Hippocampal formation (tissue), 2 donors: ENCODE results near the gene CGN.
"Not testable (repeated sequence)": the region's sequence is repeated elsewhere in the genome, so short reads cannot be mapped to it uniquely, and the experiment has no call there.

Source experiments
- DNase-seq, 2 donors: peaks; one replicate each; lab custom pipeline; 2025; lab: John Stamatoyannopoulos, UW

The CGN gene

DNA sequence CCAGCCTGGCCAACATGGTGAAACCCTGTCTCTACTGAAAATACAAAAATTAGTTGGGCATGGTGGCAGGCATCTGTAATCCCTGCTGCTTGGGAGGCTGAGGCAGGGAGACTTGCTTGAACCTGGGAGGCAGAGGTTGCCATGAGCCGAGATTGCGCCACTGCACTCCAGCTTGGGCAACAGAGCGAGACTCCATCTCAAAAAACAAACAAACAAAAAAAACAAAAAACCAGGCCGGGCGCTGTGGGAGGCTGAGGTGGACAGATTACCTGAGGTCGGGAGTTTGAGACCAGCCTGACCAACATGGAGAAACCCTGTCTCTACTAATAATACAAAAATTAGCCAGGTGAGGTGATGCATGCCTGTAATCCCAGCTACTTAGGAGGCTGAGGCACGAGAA lies 11.2 kb downstream of the CGN start:
- not testable (repeated sequence) for DNase-seq

DNA sequence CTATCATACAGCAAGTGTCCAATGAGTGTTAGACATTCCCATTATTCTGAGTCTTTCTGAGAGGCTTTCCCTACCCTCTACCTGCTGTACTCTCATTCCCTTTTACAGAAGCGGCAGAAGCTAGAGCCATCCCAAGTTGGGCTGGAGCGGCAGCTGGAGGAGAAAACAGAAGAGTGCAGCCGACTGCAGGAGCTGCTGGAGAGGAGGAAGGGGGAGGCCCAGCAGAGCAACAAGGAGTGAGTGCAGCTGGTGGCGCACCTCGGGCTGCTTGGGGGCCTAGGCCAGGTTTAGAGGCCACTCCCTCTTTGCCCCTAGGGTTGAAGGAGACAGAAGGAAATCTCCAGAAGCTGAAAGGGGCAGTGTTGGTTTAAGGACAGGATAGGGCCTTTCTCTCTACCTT lies 12.1 kb downstream of the CGN start:
- no peak for DNase-seq

DNA sequence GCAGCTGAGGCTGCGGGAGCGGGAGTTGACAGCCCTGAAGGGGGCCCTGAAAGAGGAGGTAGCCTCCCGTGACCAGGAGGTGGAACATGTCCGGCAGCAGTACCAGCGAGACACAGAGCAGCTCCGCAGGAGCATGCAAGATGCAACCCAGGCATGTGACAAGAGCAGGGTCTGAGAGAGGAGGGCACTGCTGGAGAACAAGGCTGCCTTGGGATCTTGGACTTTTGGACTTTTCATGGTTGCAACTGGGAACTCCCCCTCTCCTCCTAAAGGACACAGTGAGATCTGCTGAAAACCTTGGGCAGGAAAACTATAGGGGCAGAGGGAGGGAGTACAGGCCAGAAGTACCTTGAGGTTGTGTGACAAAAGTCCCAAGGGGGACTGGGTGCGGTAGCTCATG lies 13.5 kb downstream of the CGN start:
- DNase-seq: no peak

DNA sequence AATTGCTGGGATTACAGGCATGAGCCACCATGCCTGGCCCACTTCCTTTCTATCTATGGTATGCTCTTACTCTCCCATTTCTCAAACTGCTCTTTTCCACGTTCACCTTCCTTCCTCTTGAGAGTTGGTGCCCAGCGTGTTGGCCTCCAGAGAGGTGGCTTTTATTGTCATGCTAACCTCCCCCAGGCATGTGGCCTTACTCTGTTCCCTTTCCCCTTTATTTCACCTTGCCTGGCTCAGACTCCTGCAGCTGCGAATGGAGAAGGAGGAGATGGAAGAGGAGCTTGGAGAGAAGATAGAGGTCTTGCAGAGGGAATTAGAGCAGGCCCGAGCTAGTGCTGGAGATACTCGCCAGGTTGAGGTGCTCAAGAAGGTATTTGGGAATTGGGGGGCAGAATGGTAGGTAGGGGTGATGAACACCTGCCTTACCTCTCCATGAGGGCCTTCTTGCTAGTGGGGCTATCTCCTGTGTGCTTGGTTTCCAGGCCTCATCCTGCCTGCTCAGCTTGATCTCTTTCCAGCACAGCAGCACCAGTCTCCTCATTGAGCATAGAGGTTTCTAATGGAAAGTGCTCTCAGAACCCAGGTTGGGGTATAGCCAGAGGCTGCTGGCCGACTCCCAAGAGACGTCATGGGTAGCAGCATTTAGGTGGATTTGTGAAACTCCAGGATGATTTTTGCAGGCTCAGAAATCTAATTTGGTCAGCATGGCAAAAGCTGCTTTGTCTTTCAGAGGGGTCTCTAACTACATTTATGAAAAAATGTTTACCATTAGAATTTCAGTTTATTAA lies 15.7 kb downstream of the CGN start:
- DNase-seq: no peak

GRCh38 chr1:151529211-151529702 lies 18.1 kb downstream of the CGN start:
- no peak for DNase-seq

DNA sequence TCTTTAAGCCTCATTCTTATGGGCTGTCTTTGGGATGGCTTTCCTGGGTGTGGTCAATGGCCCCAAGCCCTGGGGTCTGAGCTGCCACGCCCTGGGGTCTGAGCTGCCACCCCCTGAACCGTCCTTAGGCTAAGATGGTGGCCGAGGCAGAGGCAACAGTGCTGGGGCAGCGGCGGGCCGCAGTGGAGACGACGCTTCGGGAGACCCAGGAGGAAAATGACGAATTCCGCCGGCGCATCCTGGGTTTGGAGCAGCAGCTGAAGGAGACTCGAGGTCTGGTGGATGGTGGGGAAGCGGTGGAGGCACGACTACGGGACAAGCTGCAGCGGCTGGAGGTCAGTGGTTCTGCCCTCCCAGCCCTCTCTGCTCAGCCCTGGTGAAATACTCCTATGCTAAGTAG lies 18.6 kb downstream of the CGN start:
- no peak for DNase-seq

DNA sequence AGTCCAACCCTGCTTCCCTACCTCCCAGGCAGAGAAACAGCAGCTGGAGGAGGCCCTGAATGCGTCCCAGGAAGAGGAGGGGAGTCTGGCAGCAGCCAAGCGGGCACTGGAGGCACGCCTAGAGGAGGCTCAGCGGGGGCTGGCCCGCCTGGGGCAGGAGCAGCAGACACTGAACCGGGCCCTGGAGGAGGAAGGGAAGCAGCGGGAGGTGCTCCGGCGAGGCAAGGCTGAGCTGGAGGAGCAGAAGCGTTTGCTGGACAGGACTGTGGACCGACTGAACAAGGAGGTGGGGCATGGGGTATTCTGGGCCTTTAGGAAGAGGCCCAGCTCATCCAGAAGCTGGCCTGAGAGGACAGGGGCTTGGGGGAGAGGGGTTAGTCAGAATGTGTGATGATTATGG lies 19.3 kb downstream of the CGN start:
- DNase-seq: no peak

GRCh38 chr1:151533870-151534269 lies 22.7 kb downstream of the CGN start:
- no peak for DNase-seq

GRCh38 chr1:151534662-151535278 lies 23.6 kb downstream of the CGN start:
- peak; percentile 36 to 68 for DNase-seq

GRCh38 chr1:151535326-151536271 lies 24.4 kb downstream of the CGN start:
- DNase-seq: no peak

GRCh38 chr1:151536499-151536898 lies 25.3 kb downstream of the CGN start:
- DNase-seq: no peak

DNA sequence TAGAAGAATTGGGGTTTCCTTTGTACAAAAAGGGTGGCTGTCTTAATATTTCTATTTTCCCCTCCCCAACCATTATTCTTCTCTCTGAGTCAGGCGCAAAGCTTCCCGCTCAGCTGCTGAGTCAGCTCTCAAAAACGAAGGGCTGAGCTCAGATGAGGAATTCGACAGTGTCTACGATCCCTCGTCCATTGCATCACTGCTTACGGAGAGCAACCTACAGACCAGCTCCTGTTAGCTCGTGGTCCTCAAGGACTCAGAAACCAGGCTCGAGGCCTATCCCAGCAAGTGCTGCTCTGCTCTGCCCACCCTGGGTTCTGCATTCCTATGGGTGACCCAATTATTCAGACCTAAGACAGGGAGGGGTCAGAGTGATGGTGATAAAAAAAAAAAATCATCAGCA lies 25.9 kb downstream of the CGN start:
- DNase-seq: no peak

DNA sequence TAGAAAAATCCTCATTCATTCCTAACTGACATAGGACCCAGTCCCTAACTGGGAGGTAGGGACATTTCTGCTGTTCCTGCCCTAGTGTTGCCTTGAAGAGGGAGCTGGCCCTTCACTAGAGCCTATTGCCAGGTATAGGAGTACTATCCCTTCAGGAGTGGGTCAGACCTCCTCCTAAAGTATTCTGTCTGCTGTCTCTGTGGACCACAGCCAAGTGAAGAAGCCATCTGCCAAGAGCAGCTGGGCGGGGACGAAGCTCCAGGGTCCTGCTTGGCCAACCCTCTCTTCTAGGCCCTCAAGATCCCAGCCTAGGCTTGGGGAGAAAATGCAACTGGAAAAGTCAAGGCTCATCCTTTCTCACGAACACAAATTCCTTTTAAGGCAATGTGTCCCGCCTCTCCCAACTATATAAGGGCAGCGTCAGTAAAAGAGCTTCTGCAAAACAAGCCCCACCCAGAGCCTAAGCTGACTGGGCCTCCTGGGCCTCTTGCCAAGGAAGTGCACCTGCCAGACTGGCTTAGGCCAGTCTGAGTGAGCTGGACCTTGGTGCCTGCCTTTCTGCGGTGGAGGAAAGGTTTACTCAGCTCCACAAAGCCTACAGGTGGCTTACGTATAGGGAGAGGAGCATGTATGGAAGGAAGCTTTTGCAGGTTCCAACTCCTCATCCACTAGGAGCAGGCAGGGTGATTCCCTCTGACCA lies 28.3 kb downstream of the CGN start:
- peak; percentile 13 to 49 for DNase-seq

DNA sequence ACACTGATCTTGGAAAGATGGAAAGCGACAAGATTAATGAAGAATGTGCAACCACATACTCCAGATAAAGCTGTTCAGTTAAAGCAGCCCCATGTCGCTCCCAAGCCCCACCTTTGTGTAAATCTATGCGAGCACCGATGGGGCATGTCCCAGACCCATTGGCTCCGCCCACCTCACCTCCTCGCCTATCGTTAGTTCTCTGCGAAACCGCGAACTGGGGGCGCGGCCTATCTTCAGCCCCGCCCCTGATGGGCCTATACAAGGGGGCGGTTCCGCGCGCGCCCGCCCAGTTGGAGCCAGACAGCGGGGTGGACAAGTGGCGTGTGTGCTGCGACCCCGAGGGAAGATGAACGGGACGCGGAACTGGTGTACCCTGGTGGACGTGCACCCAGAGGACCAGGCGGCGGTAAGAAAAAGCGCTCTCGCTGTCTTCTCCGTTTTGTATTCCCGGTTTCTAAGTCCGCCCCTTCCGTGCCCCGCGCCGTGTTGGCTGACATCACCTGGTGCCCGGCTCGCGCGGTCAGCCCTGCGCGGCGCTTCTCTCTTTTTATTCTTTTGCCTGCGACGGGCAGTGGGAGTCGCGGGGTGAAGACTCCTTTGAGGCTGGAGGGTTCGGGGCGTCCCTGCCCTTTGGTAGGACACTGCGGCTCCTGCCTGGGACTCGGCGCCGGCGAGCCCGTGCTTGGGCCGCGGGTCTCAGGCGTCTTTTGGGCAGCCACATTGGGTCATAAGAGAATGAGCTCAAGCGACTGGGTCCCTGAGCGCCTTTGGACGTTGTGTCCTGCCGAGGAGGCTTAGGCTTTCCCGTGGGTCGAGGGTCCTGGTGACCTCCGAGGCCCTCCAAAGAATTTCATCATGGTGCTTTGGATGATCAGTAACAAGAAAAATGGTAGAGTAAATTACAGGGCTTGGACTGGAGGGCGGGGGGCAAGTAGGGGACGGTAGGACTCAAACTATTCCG lies 29.1 kb downstream of the CGN start, which contains the start of gene TUFT1:
TSS of gene TUFT1 (plus strand) at position 289 of the 961 bp plus-strand sequence. CDS start at position 347, 58 bp downstream.
- DNase-seq: peak; percentile 73 to 78

- DNase-seq: no peak
Observed at GRCh38 chr1:151540982-151541377, 29.8 kb downstream of the CGN start.

DNA sequence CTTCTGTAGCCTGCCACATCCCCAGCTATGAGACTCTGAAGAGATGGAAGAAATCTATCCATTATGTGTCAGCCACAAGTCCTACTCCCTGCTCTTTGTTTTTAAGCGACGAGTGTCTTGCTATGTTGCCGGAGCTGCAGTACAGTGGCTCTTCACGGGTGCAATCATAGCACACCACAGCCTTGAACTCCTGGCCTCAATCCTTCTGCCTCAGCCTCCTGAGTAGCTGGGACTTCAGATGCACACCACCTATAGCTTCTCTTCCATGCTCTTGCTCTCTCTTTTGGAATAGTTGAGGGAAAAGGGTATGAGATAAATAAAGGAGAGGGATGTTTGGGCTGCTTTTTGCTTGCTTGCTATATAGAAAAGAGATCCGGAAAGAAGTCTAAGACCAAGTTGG lies 30.6 kb downstream of the CGN start:
- DNase-seq: no peak

- no peak for DNase-seq
Observed at GRCh38 chr1:151542710-151543129, 31.5 kb downstream of the CGN start.

DNA sequence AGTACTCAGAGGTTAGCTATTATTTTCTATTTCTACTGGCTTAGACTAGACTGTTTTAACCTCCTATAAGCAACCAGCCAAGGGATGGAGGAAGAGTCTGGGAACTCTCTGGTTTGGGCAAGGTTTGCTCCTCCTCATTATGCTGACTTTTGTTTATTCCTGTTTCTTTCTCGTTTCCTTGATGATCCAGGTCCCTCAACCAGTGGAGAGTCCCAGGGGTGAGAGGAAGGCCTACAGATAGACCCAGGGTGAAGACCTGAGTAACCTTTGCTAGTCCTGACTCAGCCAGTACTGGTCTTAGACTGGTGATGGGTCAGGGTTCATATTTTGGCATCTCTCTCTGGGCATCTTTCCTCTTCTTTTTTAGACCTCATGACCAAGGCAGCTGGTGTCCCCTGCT lies 34.4 kb downstream of the CGN start:
- DNase-seq: no peak

- DNase-seq: no peak
Observed at GRCh38 chr1:151546011-151546925, 35.1 kb downstream of the CGN start.
